ENCODE results near the gene SUOX.

GRCh38 chr12:55963760-55964159, 33.3 kb upstream of the SUOX start:
- TF ChIP-seq, protein P1, sequence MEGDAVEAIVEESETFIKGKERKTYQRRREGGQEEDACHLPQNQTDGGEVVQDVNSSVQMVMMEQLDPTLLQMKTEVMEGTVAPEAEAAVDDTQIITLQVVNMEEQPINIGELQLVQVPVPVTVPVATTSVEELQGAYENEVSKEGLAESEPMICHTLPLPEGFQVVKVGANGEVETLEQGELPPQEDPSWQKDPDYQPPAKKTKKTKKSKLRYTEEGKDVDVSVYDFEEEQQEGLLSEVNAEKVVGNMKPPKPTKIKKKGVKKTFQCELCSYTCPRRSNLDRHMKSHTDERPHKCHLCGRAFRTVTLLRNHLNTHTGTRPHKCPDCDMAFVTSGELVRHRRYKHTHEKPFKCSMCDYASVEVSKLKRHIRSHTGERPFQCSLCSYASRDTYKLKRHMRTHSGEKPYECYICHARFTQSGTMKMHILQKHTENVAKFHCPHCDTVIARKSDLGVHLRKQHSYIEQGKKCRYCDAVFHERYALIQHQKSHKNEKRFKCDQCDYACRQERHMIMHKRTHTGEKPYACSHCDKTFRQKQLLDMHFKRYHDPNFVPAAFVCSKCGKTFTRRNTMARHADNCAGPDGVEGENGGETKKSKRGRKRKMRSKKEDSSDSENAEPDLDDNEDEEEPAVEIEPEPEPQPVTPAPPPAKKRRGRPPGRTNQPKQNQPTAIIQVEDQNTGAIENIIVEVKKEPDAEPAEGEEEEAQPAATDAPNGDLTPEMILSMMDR (IDR thresholded peaks at IDR 0.05): no peak
- TF ChIP-seq POLR2A (IDR thresholded peaks at IDR 0.05) (no peak), POLR2AphosphoS5 (IDR thresholded peaks at IDR 0.05) (no peak)

All from upper lobe of left lung (tissue), 4 donors.